GM18519 (cell line): ENCODE results near the gene HSPG2.
"Not testable (repeated sequence)": the region's sequence is repeated elsewhere in the genome, so short reads cannot be mapped to it uniquely, and the experiment has no call there.

Experiments
- ATAC-seq: cut with Tn5 transposase; IDR thresholded peaks from one replicate; pipeline ENCODE4 v1.9.1; 2021; ENCODE audit warnings: mild to moderate bottlenecking, moderate library complexity; ENCODE audit not compliant: unreplicated experiment, low FRiP score

Gene HSPG2

GRCh38 chr1:21831454-21831970 is 105.6 kb downstream of the HSPG2 start:
- ATAC-seq: no peak

- ATAC-seq: no peak
Measured at GRCh38 chr1:21830792-21831453, 106.2 kb downstream of the HSPG2 start.

- no peak for ATAC-seq
Measured at GRCh38 chr1:21829294-21829693, 107.8 kb downstream of the HSPG2 start.

- ATAC-seq: no peak
Measured at GRCh38 chr1:21828506-21829210, 108.5 kb downstream of the HSPG2 start.

GRCh38 chr1:21828075-21828474 is 109.0 kb downstream of the HSPG2 start:
- ATAC-seq: no peak

- no peak for ATAC-seq
Measured at GRCh38 chr1:21827141-21827679, 109.9 kb downstream of the HSPG2 start.

GRCh38 chr1:21826694-21827093 is 110.4 kb downstream of the HSPG2 start:
- not testable (repeated sequence) for ATAC-seq

GRCh38 chr1:21825393-21825792 is 111.7 kb downstream of the HSPG2 start:
- no peak for ATAC-seq

GRCh38 chr1:21824926-21825325 is 112.2 kb downstream of the HSPG2 start:
- no peak for ATAC-seq

GRCh38 chr1:21823980-21824702 is 113.0 kb downstream of the HSPG2 start:
- ATAC-seq: no peak

GRCh38 chr1:21823206-21823979 is 113.7 kb downstream of the HSPG2 start:
- no peak for ATAC-seq

- no peak for ATAC-seq
Measured at GRCh38 chr1:21822349-21822748, 114.8 kb downstream of the HSPG2 start.

- ATAC-seq: no peak
Measured at GRCh38 chr1:21821385-21822019, 115.6 kb downstream of the HSPG2 start.

- ATAC-seq: no peak
Measured at GRCh38 chr1:21820597-21821232, 116.4 kb downstream of the HSPG2 start.

GRCh38 chr1:21818656-21819055 is 118.5 kb downstream of the HSPG2 start:
- ATAC-seq: no peak

- no peak for ATAC-seq
Measured at GRCh38 chr1:21816602-21817302, 120.4 kb downstream of the HSPG2 start.

- no peak for ATAC-seq
Measured at GRCh38 chr1:21815724-21816321, 121.3 kb downstream of the HSPG2 start.

- no peak for ATAC-seq
Measured at GRCh38 chr1:21814981-21815582, 122.0 kb downstream of the HSPG2 start.
